Pancreas (tissue), 10 donors: ENCODE measurements around the gene KCNQ5. TPM values are rescaled to one million over a fixed set of nuclear protein-coding genes. Genes with fewer than 3 reads are reported as not detected.

Experiments
- ATAC-seq, 4 donors: fragments of 200-7000 bp; cut with Tn5 transposase; one replicate each; pipeline versions ENCODE4 v1.8.0 to v1.9.1; 2020; ENCODE audit warnings: mild to moderate bottlenecking in 4 of 4, moderate library complexity in 4 of 4
- DNase-seq, 6 donors: peaks; one replicate each; pipeline ENCODE4 v3.0.0-alpha.2; 2020
- FAIRE-seq: peaks from 2 replicates; lab custom pipeline; 2012; peaks lifted over from hg19 to GRCh38; lab: Jason Lieb, UNC
- H3K27ac ChIP-seq, 4 donors: fragments of 200-600 bp; sonication (generic); 1 replicate in 3 of 4; 2 replicates in 1 of 4; pipeline versions ENCODE4 v1.5.0 to v1.8.0; 2020
- H3K27me3 ChIP-seq, 4 donors: fragments of 200-600 bp; one replicate each; pipeline ENCODE4 v1.8.0; 2021
- H3K36me3 ChIP-seq, 3 donors: fragments of 200-600 bp; sonication (generic) in 1 of 3; one replicate each; pipeline versions ENCODE4 v1.5.0 to v1.8.0; 2020 to 2021
- H3K4me1 ChIP-seq, 3 donors: fragments of 200-600 bp; one replicate each; pipeline ENCODE4 v1.8.0; 2021
- H3K4me3 ChIP-seq, 4 donors: fragments of 200-600 bp; sonication (generic) in 2 of 4; one replicate each; pipeline versions ENCODE4 v1.5.0 to v1.8.0; 2020 to 2021
- H3K9me3 ChIP-seq, 4 donors: fragments of 200-600 bp; one replicate each; pipeline ENCODE4 v1.8.0; 2021
- CTCF ChIP-seq, 4 donors: fragments of 200-600 bp; sonication (generic) in 3 of 4; IDR thresholded peaks; one replicate each; pipeline versions ENCODE4 v1.5.0 to v1.8.0; 2021; ENCODE audit warnings: antibody characterized with exemption in 4 of 4
- WGBS, 2 donors: extraction: QIAGEN DNeasy Blood & Tissue Kit; methylation state at CpG; one replicate each; pipeline ENCODE4 v1.1.7; 2013; 5-methylcytosine and 5-hydroxymethylcytosine counted together
- intact Hi-C, 3 donors: fragments of 100-400 bp; cut with DNase I; formaldehyde crosslinking; loops; one replicate each; pipeline versions ENCODE4 v1.11.1 to v1.14.2; 2022
- polyA plus RNA-seq, 2 donors: library from polyadenylated mRNA; stranded (reverse); fragments of 200-250 nt; gene quantifications; one replicate each; pipeline ENCODE4 v1.2.3, GENCODE V29; 2013
- total RNA-seq, 6 donors: library from RNA; stranded (reverse); fragmentation: NEBNext Ultra II Directional in 4 of 6; extraction: Animal tissue kit (Norgen Biotek cat#: 25700) in 4 of 6; gene quantifications; one replicate each; pipeline versions ENCODE4 v1.2.1 to v1.2.4, GENCODE V29; 2021 to 2023
- donor health status: healthy with polysubstance abuse.
- donor health status: DM: no; HTN: no; CAD: no; lungs with moderate emphysema.
- donor health status: DM: no; HTN: no; CAD: no.
- donor health status: control.
- donor health status: control.
- donor health status: Bipolar disorder and iron deficiency.
- donor health status: DM: yes; HTN: yes; CAD: no.
- donor health status: DM: no; HTN: no; CAD: no.
- donor health status: DM: no; HTN: no; CAD: no.
- donor health status: DM: yes; HTN: yes; CAD: no.

The KCNQ5 gene
- total and polyA plus RNA-seq, 8 donors, result 0.03 to 1.1 (median 0.13) TPM

GRCh38 chr6:72742001-72742673 lies 120.3 kb downstream of the KCNQ5 start:
- H3K36me3 ChIP-seq, result no peaks in the 10 kb centered on the region
- ATAC-seq, result no peak
- no peaks in the 10 kb centered on the region for H3K9me3 ChIP-seq
- no peaks in the 10 kb centered on the region for H3K27me3 ChIP-seq
- no peak for FAIRE-seq
- DNase-seq, result no peak
- intact Hi-C loops, result no loop called here
- TF ChIP-seq CTCF (IDR thresholded peaks at IDR 0.05), result no peak
- H3K4me1 ChIP-seq, result no peaks in the 10 kb centered on the region
- H3K27ac ChIP-seq, result no peak overlapping the region
- 77 to 80% methylated on average over 5 of the region's 5 CpGs for WGBS, 2 donors
- no peak overlapping the region for H3K4me3 ChIP-seq

- ATAC-seq (no peak), FAIRE-seq (no peak), DNase-seq (no peak)
- Histone ChIP-seq H3K36me3 (no peaks in the 10 kb centered on the region), H3K9me3 (no peaks in the 10 kb centered on the region), H3K4me3 (no peak overlapping the region), H3K27me3 (no peaks in the 10 kb centered on the region), H3K4me1 (no peaks in the 10 kb centered on the region), H3K27ac (no peak overlapping the region)
- no peak for TF ChIP-seq CTCF (IDR thresholded peaks at IDR 0.05)
- intact Hi-C loops, result no loop called here
- 46 to 52% methylated on average over 2 of the region's 2 CpGs for WGBS, 2 donors
Observed at GRCh38 chr6:72746276-72746675, 124.4 kb downstream of the KCNQ5 start.

DNA sequence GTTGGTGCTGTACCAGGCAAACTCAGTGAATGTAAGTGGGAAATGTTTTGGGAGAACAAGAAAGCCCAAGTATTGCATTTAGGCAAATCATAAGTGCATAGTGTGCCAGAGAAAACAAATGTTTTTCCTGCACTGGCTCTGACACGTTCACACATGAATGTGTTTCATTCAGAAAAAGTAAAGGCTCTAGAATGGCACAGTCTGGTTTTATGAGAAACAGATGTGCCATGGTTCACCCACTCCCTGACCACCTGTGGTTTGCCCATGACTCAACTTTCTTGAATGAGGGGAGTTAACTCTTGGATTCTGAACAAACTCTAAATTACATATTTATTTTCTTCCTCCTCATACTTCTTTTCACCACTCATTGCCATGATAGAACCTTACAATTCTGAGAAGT lies 126.9 kb downstream of the KCNQ5 start:
- intact Hi-C loops, result no loop called here
- no peak for TF ChIP-seq CTCF (IDR thresholded peaks at IDR 0.05)
- Histone ChIP-seq H3K4me1 (no peaks in the 10 kb centered on the region), H3K9me3 (no peaks in the 10 kb centered on the region), H3K36me3 (no peaks in the 10 kb centered on the region), H3K27me3 (no peaks in the 10 kb centered on the region), H3K4me3 (no peak overlapping the region), H3K27ac (no peak overlapping the region)
- no peak for DNase-seq
- no peak for ATAC-seq
- FAIRE-seq, result no peak
- 23 to 62% methylated on average over 1 of the region's 1 CpG for WGBS, 2 donors

DNA sequence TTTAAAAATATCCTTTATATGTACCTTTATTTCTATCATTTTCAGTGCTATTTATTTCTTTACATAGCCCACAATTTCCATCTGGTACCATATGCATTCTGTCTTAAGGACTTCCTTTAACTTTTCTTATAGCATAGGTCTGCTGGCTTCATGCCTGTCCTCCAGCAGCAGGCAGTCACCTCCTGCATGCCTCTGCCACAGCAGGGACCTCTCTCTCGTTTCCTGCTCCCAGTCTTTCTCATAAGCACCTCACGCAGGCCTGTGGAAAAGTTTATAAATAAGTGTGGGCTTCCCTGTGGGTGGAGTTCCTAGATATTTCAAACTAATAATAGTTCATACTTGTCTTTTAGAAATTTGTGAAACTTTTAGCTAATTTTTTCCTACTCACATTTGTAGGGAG lies 133.9 kb downstream of the KCNQ5 start:
- intact Hi-C loops, result no loop called here
- Histone ChIP-seq H3K27me3 (no peaks in the 10 kb centered on the region), H3K9me3 (no peaks in the 10 kb centered on the region), H3K27ac (no peak overlapping the region), H3K4me1 (peaks cover 0 to 4% (median 4%) of the 10 kb centered on the region in 3 donors), H3K4me3 (no peak overlapping the region), H3K36me3 (no peaks in the 10 kb centered on the region)
- TF ChIP-seq CTCF (IDR thresholded peaks at IDR 0.05), result no peak
- 69 to 71% methylated on average over 2 of the region's 2 CpGs for WGBS, 2 donors
- no peak for FAIRE-seq
- DNase-seq, result no peak
- ATAC-seq, result no peak

DNA sequence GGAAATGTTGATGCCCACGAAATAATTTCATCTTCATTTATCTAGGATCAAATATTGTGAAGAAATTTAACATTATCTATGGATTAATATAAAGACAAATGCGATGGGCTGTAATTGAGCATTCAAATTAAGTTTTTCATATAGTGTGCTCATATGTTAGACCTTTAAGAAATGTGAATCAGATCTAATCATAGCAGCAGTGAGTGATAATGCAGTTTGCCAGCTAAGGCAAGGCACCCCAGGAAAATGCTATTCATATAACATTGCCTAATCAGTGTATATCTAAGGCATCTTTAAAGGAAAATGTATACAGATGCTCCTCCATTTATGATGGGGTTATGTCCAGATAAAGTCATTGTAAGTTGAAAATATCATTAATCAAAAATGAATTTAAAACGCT lies 135.2 kb downstream of the KCNQ5 start:
- no peak for TF ChIP-seq CTCF (IDR thresholded peaks at IDR 0.05)
- WGBS, 2 donors, result 79 to 85% methylated on average over 3 of the region's 3 CpGs
- no peak for DNase-seq
- H3K27me3 ChIP-seq, result no peaks in the 10 kb centered on the region
- peaks cover 0 to 5% (median 4%) of the 10 kb centered on the region in 3 donors for H3K4me1 ChIP-seq
- no peak for FAIRE-seq
- intact Hi-C loops, result no loop called here
- H3K36me3 ChIP-seq, result no peaks in the 10 kb centered on the region
- H3K27ac ChIP-seq, result no peak overlapping the region
- ATAC-seq, result no peak
- no peaks in the 10 kb centered on the region for H3K9me3 ChIP-seq
- no peak overlapping the region for H3K4me3 ChIP-seq
